ENCODE data around the gene SLC25A22. TPM values are rescaled to one million over a fixed set of nuclear protein-coding genes. Genes with fewer than 3 reads are reported as not detected.
A peak's percentile ranks its signal among the peaks of the same experiment; 100 is the strongest.

The SLC25A22 gene
- total and polyA plus RNA-seq, 9 of the 15 experiments (the other 6 are each of a cell fraction or from before 2014, with no cell fraction given), result 0.41 to 55.4 (median 11.4) TPM

- TF ChIP-seq, protein P1, sequence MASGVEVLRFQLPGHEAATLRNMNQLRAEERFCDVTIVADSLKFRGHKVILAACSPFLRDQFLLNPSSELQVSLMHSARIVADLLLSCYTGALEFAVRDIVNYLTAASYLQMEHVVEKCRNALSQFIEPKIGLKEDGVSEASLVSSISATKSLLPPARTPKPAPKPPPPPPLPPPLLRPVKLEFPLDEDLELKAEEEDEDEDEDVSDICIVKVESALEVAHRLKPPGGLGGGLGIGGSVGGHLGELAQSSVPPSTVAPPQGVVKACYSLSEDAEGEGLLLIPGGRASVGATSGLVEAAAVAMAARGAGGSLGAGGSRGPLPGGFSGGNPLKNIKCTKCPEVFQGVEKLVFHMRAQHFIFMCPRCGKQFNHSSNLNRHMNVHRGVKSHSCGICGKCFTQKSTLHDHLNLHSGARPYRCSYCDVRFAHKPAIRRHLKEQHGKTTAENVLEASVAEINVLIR (CRISPR knock-in tag; IDR thresholded peaks at IDR 0.05), result no peak
- TF ChIP-seq NR2C1 (IDR thresholded peaks at IDR 0.05) (no peak), NR2C1 (tag; IDR thresholded peaks at IDR 0.05) (no peak), MTA1 (IDR thresholded peaks at IDR 0.05; ENCODE audit: borderline replicate concordance) (no peak), SRF (CRISPR knock-in tag; IDR thresholded peaks at IDR 0.05) (no peak), POLR2A (conservative IDR thresholded peaks at IDR 0.05) (peak; percentile 2; the same call in 1 of the 2 replicates), EZH2 (IDR thresholded peaks at IDR 0.05; ENCODE audit: borderline replicate concordance, low read depth, low read length) (no peak)
These were observed 27.2 kb downstream of the SLC25A22 start (continued) for GRCh38 chr11:770642-771616.

- Histone ChIP-seq H3K4me1 (replicated peaks in 1 of 2; ENCODE audit: control insufficient read depth in 2 of 2, insufficient read depth in 2 of 2, low read length in 2 of 2) (peaks cover 2 to 63% of the 10 kb centered on the region in 2 experiments; a peak in 3 of 5 replicates), H3K79me2 (ENCODE audit: control insufficient read depth, insufficient read depth, low read length) (peaks cover 42% of the 10 kb centered on the region), H4K20me1 (replicated peaks; ENCODE audit: control insufficient read depth, insufficient read depth, low read length) (peaks cover 18% of the 10 kb centered on the region), H2AFZ (ENCODE audit: low read depth, low read length) (no peak overlapping the region), H3K27ac (ENCODE audit: extremely low read depth, low read depth, low read length) (no peak overlapping the region), H3K9ac (ENCODE audit: insufficient read depth in 1 of 2, low read depth in 2 of 2, low read length in 2 of 2) (peak overlapping the region in 1 of 2 experiments; percentile 23; a peak in 1 of 4 replicates), H3K4me2 (ENCODE audit: insufficient read depth, low read length) (no peak overlapping the region), H3K9me1 (ENCODE audit: control insufficient read depth, insufficient read depth, low read length) (peaks cover 1% of the 10 kb centered on the region), H3K4me3 (no peak overlapping the region), H3K36me3 (ENCODE audit: control insufficient read depth, insufficient read depth, low read length) (peaks cover 82% of the 10 kb centered on the region), H3K27me3 (ENCODE audit: control insufficient read depth in 2 of 2, insufficient read depth in 2 of 2, low read length in 2 of 2) (no peaks in the 10 kb centered on the region), H3K9me3 (replicated peaks; ENCODE audit: control insufficient read depth, insufficient read depth, low read depth, low read length) (no peaks in the 10 kb centered on the region)
- ATAC-seq (no peak), DNase-seq (ENCODE audit: extremely low read depth in 1 of 4, low spot score in 3 of 4) (no peak), FAIRE-seq (no peak)
- BruUV-seq (replicated peaks), result TSS peak; percentile 27
- POLR2A ChIA-PET, result interaction anchor here (0.5 to 1.4 kb wide), 5 partner anchors 8 to 477 kb away, joined by 3 to 14 read pairs (median 3); no protein-coding TSS in a partner anchor
- intact Hi-C loops (cut with micrococcal nuclease), result no loop called here
- 95% methylated on average over 23 of the region's 23 CpGs for WGBS (ENCODE audit: insufficient coverage, low coverage, missing lambda C conversion rate)
- CTCF ChIA-PET (ENCODE audit: low intra/inter-chr PET ratio), result no interaction called here
- TF ChIP-seq HMGXB4 (CRISPR knock-in tag; IDR thresholded peaks at IDR 0.05), result no peak
- TF ChIP-seq ATF1 (CRISPR knock-in tag; IDR thresholded peaks at IDR 0.05), result no peak
- no peak for TF ChIP-seq ATF1 (tag; IDR thresholded peaks at IDR 0.05)
- TF ChIP-seq SUPT5H (IDR thresholded peaks at IDR 0.05), result 0 out of 2 replicates have a peak, but pooled peaks have one; percentile 26
- in situ Hi-C loops (cut with MboI), result no loop called here
These were observed 28.0 kb downstream of the SLC25A22 start for GRCh38 chr11:769887-770641.

All from K562 (cell line).